HG02678 (cell line): ENCODE results near the gene CTNNBIP1.
"Not testable (repeated sequence)": the region's sequence is repeated elsewhere in the genome, so short reads cannot be mapped to it uniquely, and the experiment has no call there.

Source experiments
- ATAC-seq: cut with Tn5 transposase; IDR thresholded peaks from one replicate; pipeline ENCODE4 v1.9.1; 2021; ENCODE audit warnings: mild to moderate bottlenecking, moderate library complexity; ENCODE audit not compliant: unreplicated experiment

CTNNBIP1 gene

GRCh38 chr1:9910076-9910422 is at the start of gene CTNNBIP1:
Gene CTNNBIP1 (minus strand): TSS chr1:9910269. CDS start chr1:9872064, 38,205 bp downstream.
- ATAC-seq: peak; percentile 77

GRCh38 chr1:9957726-9958125 is 47.7 kb upstream of the CTNNBIP1 start:
- ATAC-seq: no peak

GRCh38 chr1:9946315-9946714 is 36.2 kb upstream of the CTNNBIP1 start:
- no peak for ATAC-seq

GRCh38 chr1:9942939-9943788 is 33.1 kb upstream of the CTNNBIP1 start, which contains the start of the genes LZIC and NMNAT1:
Gene LZIC (minus strand): TSS chr1:9943391. CDS start chr1:9936619, 6,772 bp downstream.
Gene NMNAT1 (plus strand): TSS chr1:9943475. CDS start chr1:9972074, 28,599 bp downstream.
- ATAC-seq: peak; percentile 95

- ATAC-seq: no peak
Measured at GRCh38 chr1:9942399-9942938, 32.4 kb upstream of the CTNNBIP1 start.

GRCh38 chr1:9929431-9930385 is 19.6 kb upstream of the CTNNBIP1 start:
- ATAC-seq: no peak

- no peak for ATAC-seq
Measured at GRCh38 chr1:9927259-9927658, 17.2 kb upstream of the CTNNBIP1 start.

- ATAC-seq: no peak
Measured at GRCh38 chr1:9922342-9922741, 12.3 kb upstream of the CTNNBIP1 start.

GRCh38 chr1:9920606-9921005 is 10.5 kb upstream of the CTNNBIP1 start:
- ATAC-seq: no peak

- ATAC-seq: no peak
Measured at GRCh38 chr1:9917901-9918300, 7.8 kb upstream of the CTNNBIP1 start.

GRCh38 chr1:9917495-9917894 is 7.4 kb upstream of the CTNNBIP1 start:
- not testable (repeated sequence) for ATAC-seq

GRCh38 chr1:9916452-9916851 is 6.4 kb upstream of the CTNNBIP1 start:
- ATAC-seq: no peak

- no peak for ATAC-seq
Measured at GRCh38 chr1:9914610-9914937, 4.5 kb upstream of the CTNNBIP1 start.

- ATAC-seq: no peak
Measured at GRCh38 chr1:9912264-9912936, 2.3 kb upstream of the CTNNBIP1 start.

- peak; percentile 91 for ATAC-seq
Measured at GRCh38 chr1:9910423-9911178, 532 bp upstream of the CTNNBIP1 start.

- peak; percentile 3 for ATAC-seq
Measured at GRCh38 chr1:9909234-9910046, 629 bp downstream of the CTNNBIP1 start.

GRCh38 chr1:9908871-9909233 is 1.2 kb downstream of the CTNNBIP1 start:
- ATAC-seq: no peak

- no peak for ATAC-seq
Measured at GRCh38 chr1:9907441-9907840, 2.6 kb downstream of the CTNNBIP1 start.

GRCh38 chr1:9906466-9906865 is 3.6 kb downstream of the CTNNBIP1 start:
- no peak for ATAC-seq
